Psoas muscle (tissue), 8 donors: ENCODE data around the gene OPRD1. TPM values are rescaled to one million over a fixed set of nuclear protein-coding genes. Genes with fewer than 3 reads are reported as not detected.
"Not testable (repeated sequence)": the region's sequence is repeated elsewhere in the genome, so short reads cannot be mapped to it uniquely, and the experiment has no call there.

Source experiments
- ATAC-seq, 4 donors: fragments of 200-7000 bp; cut with Tn5 transposase; one replicate each; pipeline ENCODE4 v1.9.1; 2020; ENCODE audit warnings: moderate library complexity in 3 of 4, mild to moderate bottlenecking in 2 of 4
- DNase-seq, 2 donors: peaks; one replicate each; pipeline ENCODE4 v3.0.0-alpha.2; 2020
- H3K27ac ChIP-seq: fragments of 200-600 bp; one replicate; pipeline ENCODE4 v1.8.0; 2022
- H3K27me3 ChIP-seq, 3 donors: fragments of 200-600 bp in 1 of 3; one replicate each; pipeline versions ENCODE4 v1.6.1 to v1.8.0; 2013 to 2022; ENCODE audit warnings: low read length in 2 of 3, mild to moderate bottlenecking in 2 of 3, moderate library complexity in 1 of 3; ENCODE audit not compliant: insufficient read depth in 3 of 3
- H3K36me3 ChIP-seq, 2 donors: fragments of 200-600 bp in 1 of 2; one replicate each; pipeline versions ENCODE4 v1.6.1 to v1.8.0; 2013 to 2022; ENCODE audit warnings: low read depth in 1 of 2, mild to moderate bottlenecking in 1 of 2, moderate library complexity in 1 of 2; ENCODE audit not compliant: insufficient read depth in 1 of 2
- H3K4me1 ChIP-seq: fragments of 200-600 bp; one replicate; pipeline ENCODE4 v1.8.0; 2022
- H3K4me3 ChIP-seq: fragments of 200-600 bp; one replicate; pipeline ENCODE4 v1.8.0; 2022; ENCODE audit warnings: mild to moderate bottlenecking
- H3K9me3 ChIP-seq: fragments of 200-600 bp; one replicate; pipeline ENCODE4 v1.8.0; 2022
- CTCF ChIP-seq: fragments of 200-600 bp; IDR thresholded peaks from one replicate; pipeline ENCODE4 v1.8.0; 2022; ENCODE audit warnings: antibody characterized with exemption
- WGBS, 3 donors: extraction: QIAGEN DNeasy Blood & Tissue Kit; methylation state at CpG; one replicate each; pipeline versions ENCODE4 v1.1.6 to v1.1.7; 2013; 5-methylcytosine and 5-hydroxymethylcytosine counted together
- intact Hi-C, 2 donors: fragments of 100-400 bp; cut with DNase I; formaldehyde crosslinking; loops; one replicate each; pipeline versions ENCODE4 v1.11.0 to v1.14.2; 2022
- polyA plus RNA-seq, 3 donors: library from polyadenylated mRNA; stranded (reverse); fragments of 200-250 nt; gene quantifications; one replicate each; pipeline ENCODE4 v1.2.3, GENCODE V29; 2013
- total RNA-seq, 4 donors: library from RNA; stranded (reverse); fragmentation: NEBNext Ultra II Directional in 2 of 4; extraction: Animal tissue kit (Norgen Biotek cat#: 25700) in 2 of 4; gene quantifications; one replicate each; pipeline versions ENCODE4 v1.2.1 to v1.2.4, GENCODE V29; 2021 to 2023
- donor health status: healthy with polysubstance abuse.
- donor health status: DM: no; HTN: no; CAD: no; lungs with moderate emphysema.
- donor health status: Bipolar disorder and iron deficiency.
- donor health status: healthy.
- donor health status: DM: yes; HTN: yes; CAD: no.
- donor health status: DM: no; HTN: no; CAD: no.
- donor health status: DM: no; HTN: no; CAD: no.
- donor health status: DM: yes; HTN: yes; CAD: no.

The OPRD1 gene
- total and polyA plus RNA-seq, 7 donors = 0.02 to 0.12 (median 0.05) TPM; not detected in 3

- WGBS, 3 donors = 90 to 99% (median 92%) methylated on average over 5 of the region's 5 CpGs
- H3K4me3 ChIP-seq = no peak overlapping the region
- no peaks in the 10 kb centered on the region for H3K36me3 ChIP-seq
- no peaks in the 10 kb centered on the region for H3K4me1 ChIP-seq
- ATAC-seq (no peak), DNase-seq (peak in 1 of 2 donors; percentile 1)
- no peak for TF ChIP-seq CTCF
- H3K27me3 ChIP-seq = peaks cover 0 to 18% (median 0%) of the 10 kb centered on the region in 3 donors
- H3K9me3 ChIP-seq = no peaks in the 10 kb centered on the region
- no peak overlapping the region for H3K27ac ChIP-seq
- intact Hi-C loops = no loop called here
Measured at GRCh38 chr1:28869952-28870351, 58.0 kb downstream of the OPRD1 start.

- no peak for TF ChIP-seq CTCF
- no peak for ATAC-seq
- Histone ChIP-seq H3K4me1 (no peaks in the 10 kb centered on the region), H3K36me3 (no peaks in the 10 kb centered on the region), H3K27ac (no peak overlapping the region), H3K9me3 (no peaks in the 10 kb centered on the region), H3K4me3 (no peak overlapping the region), H3K27me3 (peaks cover 0 to 12% (median 0%) of the 10 kb centered on the region in 3 donors)
- intact Hi-C loops = no loop called here
- no peak for DNase-seq
- 88 to 93% (median 90%) methylated on average over 11 to 12 of the region's 12 CpGs for WGBS, 3 donors
Measured at GRCh38 chr1:28871631-28872401, 59.8 kb downstream of the OPRD1 start.

GRCh38 chr1:28875134-28875533 is 63.2 kb downstream of the OPRD1 start:
- not testable (repeated sequence) for H3K4me3 ChIP-seq, H3K27ac ChIP-seq, H3K4me1 ChIP-seq, ATAC-seq, H3K36me3 ChIP-seq, H3K27me3 ChIP-seq, H3K9me3 ChIP-seq, DNase-seq
- intact Hi-C loops = loop anchor here (5.0 kb wide), 2 partner anchors 233 to 358 kb away; partner anchors contain the start of gene TAF12 (in 1 of the 2)
- WGBS, 3 donors = 73 to 81% (median 76%) methylated on average over 5 of the region's 5 CpGs

GRCh38 chr1:28877132-28877781 is 65.3 kb downstream of the OPRD1 start:
- ATAC-seq (peak; percentile 83 to 88 (median 84)), DNase-seq (peak; percentile 67 to 85)
- Histone ChIP-seq H3K4me1 (peaks cover 1% of the 10 kb centered on the region), H3K36me3 (no peaks in the 10 kb centered on the region), H3K27me3 (no peaks in the 10 kb centered on the region), H3K27ac (no peak overlapping the region), H3K9me3 (no peaks in the 10 kb centered on the region), H3K4me3 (no peak overlapping the region)
- WGBS, 3 donors = 25 to 32% (median 26%) methylated on average over 18 of the region's 18 CpGs
- intact Hi-C loops = loop anchor here (1.0 to 5.0 kb wide), 4 partner anchors 92 to 360 kb away; partner anchors contain the start of gene TAF12 (in 1 of the 2)
- TF ChIP-seq CTCF = peak; percentile 96

GRCh38 chr1:28878796-28879195 is 66.8 kb downstream of the OPRD1 start:
- no peak for ATAC-seq
- Histone ChIP-seq H3K27me3 (no peaks in the 10 kb centered on the region), H3K36me3 (no peaks in the 10 kb centered on the region), H3K4me1 (peaks cover 4% of the 10 kb centered on the region), H3K27ac (no peak overlapping the region), H3K9me3 (no peaks in the 10 kb centered on the region), H3K4me3 (no peak overlapping the region)
- no peak for TF ChIP-seq CTCF
- no peak for DNase-seq
- 84 to 87% (median 86%) methylated on average over 4 of the region's 4 CpGs for WGBS, 3 donors
- intact Hi-C loops = loop anchor here (5.0 kb wide), 2 partner anchors 236 to 361 kb away; partner anchors contain the start of gene TAF12 (in 1 of the 2)
